SK-N-SH treated with all-trans-retinoic acid at 6 μM for 48 hours (cell line): ENCODE measurements around the gene TWF1.

Experiments
- ARNTL ChIP-seq: fragments of 450-650 bp; formaldehyde crosslinking; IDR thresholded peaks from 2 replicates; pipeline ENCODE4 v1.5.0; 2020; ENCODE audit warnings: low read depth, mild to moderate bottlenecking, moderate library complexity, borderline replicate concordance
- GLIS3 ChIP-seq: fragments of 250-450 bp; sonication (Bioruptor Pico); IDR thresholded peaks from 2 replicates; pipeline ENCODE4 v1.5.0; 2020; ENCODE audit warnings: mild to moderate bottlenecking, moderate library complexity
- ISL1 ChIP-seq: fragments of 250-450 bp; sonication (Bioruptor Pico); IDR thresholded peaks from 2 replicates; pipeline ENCODE4 v2.1.2; 2022; ENCODE audit warnings: mild to moderate bottlenecking, moderate library complexity
- OSR1 ChIP-seq: fragments of 250-450 bp; sonication (Bioruptor Pico); IDR thresholded peaks from 2 replicates; pipeline ENCODE4 v1.8.0; 2022; ENCODE audit warnings: moderate library complexity, mild to moderate bottlenecking, inconsistent platforms
- RARB ChIP-seq: fragments of 250-450 bp; sonication (Bioruptor Pico); IDR thresholded peaks from 2 replicates; pipeline ENCODE4 v1.8.0; 2021; ENCODE audit warnings: mild to moderate bottlenecking, moderate library complexity
- ZFP3 ChIP-seq: fragments of 250-450 bp; sonication (Bioruptor Pico); IDR thresholded peaks from 2 replicates; pipeline ENCODE4 v1.5.0; 2020; ENCODE audit warnings: mild to moderate bottlenecking, moderate library complexity
- ZNF565 ChIP-seq: fragments of 450-650 bp; formaldehyde crosslinking; conservative IDR thresholded peaks from 2 replicates; pipeline ENCODE4 v1.5.0; 2020; ENCODE audit warnings: low read depth, mild to moderate bottlenecking, moderate library complexity
- ZNF70 ChIP-seq: fragments of 450-650 bp; formaldehyde crosslinking; IDR thresholded peaks from 2 replicates; pipeline ENCODE4 v1.5.0; 2020; ENCODE audit warnings: mild to moderate bottlenecking, moderate library complexity
- ZNF8 ChIP-seq: fragments of 450-650 bp; formaldehyde crosslinking; IDR thresholded peaks from 2 replicates; pipeline ENCODE4 v1.5.0; 2020; ENCODE audit warnings: mild to moderate bottlenecking, moderate library complexity

GRCh38 chr12:43750814-43751213, 55.3 kb downstream of the TWF1 start:
- TF ChIP-seq RARB (CRISPR knock-in tag) = no peak
- TF ChIP-seq ZNF70 = no peak
- no peak for TF ChIP-seq ZNF565 (CRISPR knock-in tag)
- no peak for TF ChIP-seq ZFP3
- TF ChIP-seq ZNF8 (CRISPR knock-in tag) = no peak
- TF ChIP-seq ARNTL (CRISPR knock-in tag) = no peak
- no peak for TF ChIP-seq GLIS3
- no peak for TF ChIP-seq OSR1 (CRISPR knock-in tag)
- no peak for TF ChIP-seq ISL1 (CRISPR knock-in tag)
